Measurements from ENCODE around the gene ZKSCAN3.

DNA sequence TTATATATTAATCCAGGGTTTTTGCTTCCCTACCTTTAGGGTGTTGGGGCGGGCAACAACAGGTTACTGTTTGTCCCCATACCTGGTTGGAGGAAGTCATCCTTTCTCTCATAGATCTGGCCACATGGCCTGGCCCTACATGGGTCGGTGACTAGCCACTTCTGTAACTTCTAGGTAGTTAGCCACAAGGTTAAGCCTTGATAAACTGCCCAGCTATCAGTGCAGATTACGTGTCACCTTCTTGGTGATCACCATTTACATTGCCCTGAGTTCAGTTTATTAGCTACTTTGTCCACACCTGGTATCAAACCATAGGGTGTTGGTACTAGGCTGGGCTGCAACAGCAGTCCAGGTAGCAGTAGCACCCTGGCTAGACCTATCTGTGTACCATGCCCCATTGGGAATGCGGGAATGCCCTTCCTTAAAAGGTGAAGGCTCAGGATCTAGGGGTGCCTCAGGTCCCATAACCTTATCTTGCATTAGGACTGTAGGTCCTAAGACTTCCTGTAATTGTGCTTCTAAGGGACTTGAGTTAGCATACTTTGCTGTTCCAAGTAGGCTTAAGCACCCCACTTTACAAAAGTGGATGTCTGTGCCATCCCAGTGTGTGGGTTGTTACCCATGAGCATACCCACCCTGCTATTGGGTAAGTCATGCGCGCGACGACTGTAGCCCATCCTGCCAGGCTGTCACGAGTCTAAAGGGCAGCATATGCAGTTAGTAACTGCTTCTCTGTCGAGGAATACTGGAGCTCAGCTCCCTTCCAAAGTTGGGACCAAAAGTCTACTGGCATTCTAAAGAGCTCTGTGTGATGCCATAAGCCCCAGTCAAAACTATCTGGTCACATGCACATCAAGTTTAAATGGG lies 5.2 kb downstream of the ZKSCAN3 start:
- TF ChIP-seq, protein P1, sequence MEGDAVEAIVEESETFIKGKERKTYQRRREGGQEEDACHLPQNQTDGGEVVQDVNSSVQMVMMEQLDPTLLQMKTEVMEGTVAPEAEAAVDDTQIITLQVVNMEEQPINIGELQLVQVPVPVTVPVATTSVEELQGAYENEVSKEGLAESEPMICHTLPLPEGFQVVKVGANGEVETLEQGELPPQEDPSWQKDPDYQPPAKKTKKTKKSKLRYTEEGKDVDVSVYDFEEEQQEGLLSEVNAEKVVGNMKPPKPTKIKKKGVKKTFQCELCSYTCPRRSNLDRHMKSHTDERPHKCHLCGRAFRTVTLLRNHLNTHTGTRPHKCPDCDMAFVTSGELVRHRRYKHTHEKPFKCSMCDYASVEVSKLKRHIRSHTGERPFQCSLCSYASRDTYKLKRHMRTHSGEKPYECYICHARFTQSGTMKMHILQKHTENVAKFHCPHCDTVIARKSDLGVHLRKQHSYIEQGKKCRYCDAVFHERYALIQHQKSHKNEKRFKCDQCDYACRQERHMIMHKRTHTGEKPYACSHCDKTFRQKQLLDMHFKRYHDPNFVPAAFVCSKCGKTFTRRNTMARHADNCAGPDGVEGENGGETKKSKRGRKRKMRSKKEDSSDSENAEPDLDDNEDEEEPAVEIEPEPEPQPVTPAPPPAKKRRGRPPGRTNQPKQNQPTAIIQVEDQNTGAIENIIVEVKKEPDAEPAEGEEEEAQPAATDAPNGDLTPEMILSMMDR (IDR thresholded peaks at IDR 0.05), result no peak
- no peak for TF ChIP-seq POLR2A (IDR thresholded peaks at IDR 0.05)

Measured in lower leg skin (tissue), 3 donors.